GM23338 (cell line): ENCODE data around the gene ELMO3. TPM values are rescaled to one million over a fixed set of nuclear protein-coding genes. Genes with fewer than 3 reads are reported as not detected.

ENCODE experiments used
- ATAC-seq: fragments of 200-7000 bp; cut with Tn5 transposase; 3 replicates; pipeline ENCODE4 v1.9.1; 2020
- DNase-seq: peaks from one replicate; pipeline ENCODE4 v3.0.0-alpha.2; 2015; ENCODE audit warnings: low spot score
- H2AFZ ChIP-seq: fragments of 200-600 bp; sonication (generic); 2 replicates; pipeline ENCODE4 v1.8.0; 2016; ENCODE audit warnings: antibody characterized with exemption, mild to moderate bottlenecking, moderate library complexity
- H3F3A ChIP-seq: fragments of 200-600 bp; sonication (generic); replicated peaks from 2 replicates; pipeline ENCODE4 v1.8.0; 2017; ENCODE audit warnings: antibody characterized with exemption, mixed run types, low read depth
- H3K27ac ChIP-seq: fragments of 200-600 bp; sonication (generic); 2 replicates; pipeline ENCODE4 v1.6.1; 2016; ENCODE audit warnings: low read depth
- H3K27me3 ChIP-seq: fragments of 200-600 bp; sonication (generic); 2 replicates; pipeline ENCODE4 v1.8.0; 2016; ENCODE audit warnings: mild to moderate bottlenecking, mixed run types, moderate library complexity; ENCODE audit not compliant: insufficient read depth
- H3K36me3 ChIP-seq: fragments of 200-600 bp; sonication (generic); 2 replicates; pipeline ENCODE4 v1.8.0; 2016; ENCODE audit warnings: mild to moderate bottlenecking; ENCODE audit not compliant: insufficient read depth
- H3K4me1 ChIP-seq: fragments of 200-600 bp; sonication (generic); 2 replicates; pipeline ENCODE4 v1.8.0; 2016; ENCODE audit warnings: mild to moderate bottlenecking, moderate library complexity; ENCODE audit not compliant: insufficient read depth
- H3K4me2 ChIP-seq: fragments of 200-600 bp; sonication (generic); 2 replicates; pipeline ENCODE4 v1.7.1; 2017; ENCODE audit warnings: mixed run types
- H3K4me3 ChIP-seq: fragments of 200-600 bp; sonication (generic); 2 replicates; pipeline ENCODE4 v1.6.1; 2016; ENCODE audit warnings: mixed run types
- H3K79me2 ChIP-seq: fragments of 200-600 bp; sonication (generic); replicated peaks from 2 replicates; pipeline ENCODE4 v1.8.0; 2017; ENCODE audit warnings: mild to moderate bottlenecking; ENCODE audit not compliant: insufficient read depth
- H3K9me2 ChIP-seq: fragments of 200-600 bp; sonication (generic); 2 replicates; pipeline ENCODE4 v1.8.0; 2017; ENCODE audit not compliant: insufficient read depth
- H4K20me1 ChIP-seq: fragments of 200-600 bp; sonication (generic); replicated peaks from 2 replicates; pipeline ENCODE4 v1.8.0; 2017; ENCODE audit warnings: mild to moderate bottlenecking; ENCODE audit not compliant: insufficient read depth
- H3K27ac Mint-ChIP-seq: 2 replicates; pipeline ENCODE4 v1.8.0; 2020; ENCODE audit warnings: inconsistent platforms, mild to moderate bottlenecking, moderate library complexity, mixed read lengths
- H3K27me3 Mint-ChIP-seq: 3 replicates; pipeline ENCODE4 v1.8.0; 2022; ENCODE audit warnings: low read depth, mild to moderate bottlenecking, moderate library complexity, mixed read lengths, inconsistent platforms; ENCODE audit not compliant: insufficient read depth, poor library complexity
- H3K36me3 Mint-ChIP-seq: 3 replicates; pipeline ENCODE4 v1.8.0; 2021; ENCODE audit warnings: low read depth, mild to moderate bottlenecking, inconsistent platforms, moderate library complexity, mixed read lengths
- H3K4me1 Mint-ChIP-seq: 3 replicates; pipeline ENCODE4 v1.8.0; 2020; ENCODE audit warnings: mild to moderate bottlenecking, inconsistent platforms, mixed read lengths
- H3K4me3 Mint-ChIP-seq: 3 replicates; pipeline ENCODE4 v1.8.0; 2021; ENCODE audit warnings: moderate library complexity, mild to moderate bottlenecking, inconsistent platforms, mixed read lengths
- H3K9me3 Mint-ChIP-seq: 3 replicates; pipeline ENCODE4 v1.8.0; 2020; ENCODE audit warnings: moderate library complexity, mild to moderate bottlenecking, inconsistent platforms, mixed read lengths
- CREB1 ChIP-seq: fragments of 250-450 bp; sonication (Bioruptor Pico); IDR thresholded peaks from 2 replicates; pipeline ENCODE4 v1.5.0; 2020; ENCODE audit warnings: low read depth, mild to moderate bottlenecking, moderate library complexity
- CTCF ChIP-seq, 2 experiments: fragments of 200-600 bp in 1 of 2; sonication (generic) in 1 of 2; conservative IDR thresholded peaks; 2 replicates each; pipeline versions ENCODE4 v1.5.1 to v1.6.1; 2016 to 2017; ENCODE audit warnings: antibody characterized with exemption in 2 of 2, low read depth in 2 of 2, mild to moderate bottlenecking in 2 of 2, moderate library complexity in 1 of 2
- ETS1 ChIP-seq: IDR thresholded peaks from 2 replicates; pipeline ENCODE4 v1.6.1; 2016; ENCODE audit warnings: antibody characterized with exemption
- EZH2 ChIP-seq: fragments of 200-600 bp; sonication (generic); IDR thresholded peaks from one replicate; pipeline ENCODE4 v1.8.0; 2017; ENCODE audit warnings: antibody characterized with exemption, mild to moderate bottlenecking, low read depth; ENCODE audit not compliant: unreplicated experiment
- EZH2phosphoT487 ChIP-seq: fragments of 200-600 bp; sonication (generic); IDR thresholded peaks from one replicate; pipeline ENCODE4 v1.8.1; 2018; ENCODE audit warnings: antibody characterized with exemption; ENCODE audit not compliant: unreplicated experiment
- JUNB ChIP-seq: IDR thresholded peaks from one replicate; pipeline ENCODE4 v1.6.1; 2016; ENCODE audit warnings: antibody characterized with exemption; ENCODE audit not compliant: unreplicated experiment
- NANOG ChIP-seq: IDR thresholded peaks from 2 replicates; pipeline ENCODE4 v1.6.1; 2016; ENCODE audit warnings: antibody characterized with exemption, borderline replicate concordance
- POLR2AphosphoS5 ChIP-seq: IDR thresholded peaks from 2 replicates; pipeline ENCODE4 v1.6.1; 2016; ENCODE audit warnings: antibody characterized with exemption, low read depth
- REST ChIP-seq: IDR thresholded peaks from one replicate; pipeline ENCODE4 v1.6.1; 2018; ENCODE audit warnings: antibody characterized with exemption; ENCODE audit not compliant: unreplicated experiment
- STAT1 ChIP-seq: IDR thresholded peaks from one replicate; pipeline ENCODE4 v1.6.1; 2016; ENCODE audit warnings: antibody characterized with exemption; ENCODE audit not compliant: unreplicated experiment
- ZNF114 ChIP-seq: fragments of 250-450 bp; sonication (Bioruptor Pico); IDR thresholded peaks from 2 replicates; pipeline ENCODE4 v1.5.0; 2020; ENCODE audit warnings: mild to moderate bottlenecking, moderate library complexity
- ZNF331 ChIP-seq: fragments of 250-450 bp; sonication (Bioruptor Pico); IDR thresholded peaks from 2 replicates; pipeline ENCODE4 v1.5.0; 2020; ENCODE audit warnings: low read depth, mild to moderate bottlenecking, moderate library complexity
- ZNF462 ChIP-seq: fragments of 250-450 bp; sonication (Bioruptor Pico); IDR thresholded peaks from 2 replicates; pipeline ENCODE4 v1.5.0; 2020; ENCODE audit warnings: mild to moderate bottlenecking, moderate library complexity
- polyA plus RNA-seq: library from polyadenylated mRNA; unstranded; fragments of >200 nt; fragmentation: Nextera tagmentation; extraction: Ambion mirVana; gene quantifications from 2 replicates; pipeline ENCODE4 v1.2.1, GENCODE V29; 2016
- total RNA-seq: library from RNA; depleted of rRNA; stranded (reverse); fragments of >200 nt; shearing (Covaris generic); gene quantifications from 2 replicates; pipeline ENCODE4 v1.2.3, GENCODE V29; 2014

ELMO3 gene
- total and polyA plus RNA-seq, 2 experiments from 2014 or later = 4.7 to 16.2 TPM

GRCh38 chr16:67173808-67174705 is 24.9 kb upstream of the ELMO3 start:
- peak; percentile 36 for ATAC-seq
- peak overlapping the region; percentile 76 for H3K4me3 Mint-ChIP-seq
- H3K4me2 ChIP-seq = peak overlapping the region; percentile 88
- peak; percentile 82 for DNase-seq
- no peak overlapping the region for H3K27ac ChIP-seq
- peaks cover 38% of the 10 kb centered on the region for H3K4me1 Mint-ChIP-seq
- TF ChIP-seq ZNF462 (CRISPR knock-in tag) (no peak), ZNF114 (no peak), EZH2 (peak; percentile 40), CTCF (conservative IDR thresholded peaks at IDR 0.05; ENCODE audit: low read depth in 2 of 2) (peak in 1 of 2 experiments; percentile 31; a peak in 1 of 4 replicates), CREB1 (CRISPR knock-in tag) (no peak), EZH2phosphoT487 (peak; percentile 74), ETS1 (no peak; the same call in 1 of the 2 replicates), STAT1 (no peak), NANOG (no peak), ZNF331 (CRISPR knock-in tag) (no peak), JUNB (no peak), POLR2AphosphoS5 (peak; percentile 48), REST (no peak)
- H3K36me3 ChIP-seq = no peaks in the 10 kb centered on the region
- no peak overlapping the region for H3K27ac Mint-ChIP-seq
- H3K4me1 ChIP-seq = peaks cover 34% of the 10 kb centered on the region
- H3K79me2 ChIP-seq = no peaks in the 10 kb centered on the region
- H3K4me3 ChIP-seq = peak overlapping the region; percentile 63
- peaks cover 86% of the 10 kb centered on the region for H3K27me3 Mint-ChIP-seq
- H3K36me3 Mint-ChIP-seq = peaks cover 3% of the 10 kb centered on the region; the same call in 2 of the 3 replicates
- no peaks in the 10 kb centered on the region for H3K9me2 ChIP-seq
- H4K20me1 ChIP-seq = peaks cover 11% of the 10 kb centered on the region
- H3K9me3 Mint-ChIP-seq = no peaks in the 10 kb centered on the region; the same call in 1 of the 3 replicates
- peaks cover 23% of the 10 kb centered on the region; the same call in 1 of the 2 replicates for H3F3A ChIP-seq
- peak overlapping the region; percentile 81 for H2AFZ ChIP-seq
- peaks cover 85% of the 10 kb centered on the region for H3K27me3 ChIP-seq
